ENCODE data around the gene TAF1B. TPM values are rescaled to one million over a fixed set of nuclear protein-coding genes. Genes with fewer than 3 reads are reported as not detected.

Gene TAF1B
- total and polyA plus RNA-seq, 7 donors = 2.7 to 7.6 (median 5.7) TPM

DNA sequence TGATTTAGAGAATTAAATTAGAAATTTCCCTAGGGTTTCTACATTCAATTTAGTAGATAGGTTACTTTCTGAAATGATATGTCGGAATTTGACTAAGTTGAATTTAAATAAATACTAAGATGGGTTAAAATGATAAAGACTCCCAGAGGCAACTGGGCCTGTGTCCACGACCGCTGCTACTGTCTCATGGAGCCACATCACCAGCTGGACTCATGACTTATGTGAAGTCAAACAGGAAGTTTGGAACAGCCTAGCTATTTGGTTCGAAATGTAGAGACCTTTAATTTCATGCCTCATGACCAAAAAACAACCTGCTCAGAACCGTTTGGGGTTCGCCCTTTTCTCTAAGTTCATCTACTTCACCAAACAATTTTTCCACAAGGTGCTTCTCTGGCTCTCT, 130.4 kb downstream of the TAF1B start:
- ATAC-seq (no peak), DNase-seq (no peak)
- no peaks in the 10 kb centered on the region for H3K27me3 ChIP-seq (ENCODE audit: insufficient read depth in 3 of 3, low read length in 2 of 3)
- H3K4me3 ChIP-seq = no peak overlapping the region
- H3K4me1 ChIP-seq = peaks cover 12% of the 10 kb centered on the region
- no peaks in the 10 kb centered on the region for H3K9me3 ChIP-seq
- 77 to 86% (median 85%) methylated on average over 6 of the region's 6 CpGs for WGBS, 3 donors
- no peak overlapping the region for H3K27ac ChIP-seq
- intact Hi-C loops (cut with DNase I) = no loop called here
- no peaks in the 10 kb centered on the region for H3K36me3 ChIP-seq (ENCODE audit: insufficient read depth in 1 of 2, low read depth in 1 of 2)
- TF ChIP-seq, protein P1, sequence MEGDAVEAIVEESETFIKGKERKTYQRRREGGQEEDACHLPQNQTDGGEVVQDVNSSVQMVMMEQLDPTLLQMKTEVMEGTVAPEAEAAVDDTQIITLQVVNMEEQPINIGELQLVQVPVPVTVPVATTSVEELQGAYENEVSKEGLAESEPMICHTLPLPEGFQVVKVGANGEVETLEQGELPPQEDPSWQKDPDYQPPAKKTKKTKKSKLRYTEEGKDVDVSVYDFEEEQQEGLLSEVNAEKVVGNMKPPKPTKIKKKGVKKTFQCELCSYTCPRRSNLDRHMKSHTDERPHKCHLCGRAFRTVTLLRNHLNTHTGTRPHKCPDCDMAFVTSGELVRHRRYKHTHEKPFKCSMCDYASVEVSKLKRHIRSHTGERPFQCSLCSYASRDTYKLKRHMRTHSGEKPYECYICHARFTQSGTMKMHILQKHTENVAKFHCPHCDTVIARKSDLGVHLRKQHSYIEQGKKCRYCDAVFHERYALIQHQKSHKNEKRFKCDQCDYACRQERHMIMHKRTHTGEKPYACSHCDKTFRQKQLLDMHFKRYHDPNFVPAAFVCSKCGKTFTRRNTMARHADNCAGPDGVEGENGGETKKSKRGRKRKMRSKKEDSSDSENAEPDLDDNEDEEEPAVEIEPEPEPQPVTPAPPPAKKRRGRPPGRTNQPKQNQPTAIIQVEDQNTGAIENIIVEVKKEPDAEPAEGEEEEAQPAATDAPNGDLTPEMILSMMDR (IDR thresholded peaks at IDR 0.05) = no peak

- Histone ChIP-seq H3K27ac (no peak overlapping the region), H3K9me3 (no peaks in the 10 kb centered on the region), H3K36me3 (ENCODE audit: insufficient read depth in 1 of 2, low read depth in 1 of 2) (no peaks in the 10 kb centered on the region), H3K4me1 (peaks cover 12% of the 10 kb centered on the region), H3K27me3 (ENCODE audit: insufficient read depth in 3 of 3, low read length in 2 of 3) (no peaks in the 10 kb centered on the region), H3K4me3 (no peak overlapping the region)
- DNase-seq = no peak
- 93 to 96% (median 96%) methylated on average over 4 of the region's 4 CpGs for WGBS, 3 donors
- intact Hi-C loops (cut with DNase I) = no loop called here
- no peak for ATAC-seq
- TF ChIP-seq, protein P1 (IDR thresholded peaks at IDR 0.05) = no peak
These were observed 131.1 kb downstream of the TAF1B start for GRCh38 chr2:9974343-9974742.

DNA sequence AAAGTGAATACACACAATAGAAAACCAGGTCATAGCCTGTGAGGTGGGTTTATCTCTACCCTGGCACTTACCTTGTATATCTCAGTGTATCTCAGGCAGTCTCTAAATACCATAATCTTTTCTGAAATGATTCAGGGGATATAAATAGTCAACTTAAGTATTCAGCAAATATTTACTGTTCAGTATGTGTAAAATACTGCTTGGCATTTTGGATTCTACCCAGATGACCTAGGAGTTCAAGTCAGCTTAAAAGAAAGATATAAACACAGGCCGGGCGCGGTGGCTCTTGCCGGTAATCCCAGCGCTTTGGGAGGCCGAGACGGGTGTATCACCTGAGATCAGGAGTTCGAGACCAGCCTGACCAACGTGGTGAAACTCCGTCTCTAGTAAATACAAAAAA, 132.1 kb downstream of the TAF1B start:
- Histone ChIP-seq H3K9me3 (no peaks in the 10 kb centered on the region), H3K4me1 (peaks cover 12% of the 10 kb centered on the region), H3K27ac (no peak overlapping the region), H3K36me3 (ENCODE audit: insufficient read depth in 1 of 2, low read depth in 1 of 2) (no peaks in the 10 kb centered on the region), H3K27me3 (ENCODE audit: insufficient read depth in 3 of 3, low read length in 2 of 3) (no peaks in the 10 kb centered on the region), H3K4me3 (no peak overlapping the region)
- intact Hi-C loops (cut with DNase I) = no loop called here
- ATAC-seq (peak in 1 of 4 donors; percentile 25), DNase-seq (no peak)
- WGBS, 3 donors = 93 to 94% (median 93%) methylated on average over 10 of the region's 10 CpGs
- TF ChIP-seq, protein P1 (IDR thresholded peaks at IDR 0.05) = no peak

- Histone ChIP-seq H3K36me3 (ENCODE audit: insufficient read depth in 1 of 2, low read depth in 1 of 2) (no peaks in the 10 kb centered on the region), H3K27me3 (ENCODE audit: insufficient read depth in 3 of 3, low read length in 2 of 3) (no peaks in the 10 kb centered on the region), H3K4me3 (no peak overlapping the region), H3K9me3 (no peaks in the 10 kb centered on the region), H3K27ac (peak overlapping the region; percentile 27), H3K4me1 (peaks cover 12% of the 10 kb centered on the region)
- WGBS, 3 donors = 44 to 50% (median 47%) methylated on average over 9 of the region's 9 CpGs
- TF ChIP-seq, protein P1 (IDR thresholded peaks at IDR 0.05) = no peak
- intact Hi-C loops (cut with DNase I) = no loop called here
- DNase-seq (peak in 1 of 2 donors; percentile 41), ATAC-seq (peak; percentile 93 to 96 (median 94))
These were observed 132.7 kb downstream of the TAF1B start for GRCh38 chr2:9975805-9976447.

GRCh38 chr2:9979977-9980376, 136.7 kb downstream of the TAF1B start:
- intact Hi-C loops (cut with DNase I) = loop anchor here in 1 of 2 donors (10.0 kb wide), 1 partner anchor 455 kb away; no protein-coding TSS in a partner anchor
- no peaks in the 10 kb centered on the region for H3K9me3 ChIP-seq
- 79 to 90% (median 88%) methylated on average over 6 of the region's 6 CpGs for WGBS, 3 donors
- no peak overlapping the region for H3K27ac ChIP-seq
- no peak for DNase-seq
- H3K4me1 ChIP-seq = peaks cover 30% of the 10 kb centered on the region
- H3K36me3 ChIP-seq (ENCODE audit: insufficient read depth in 1 of 2, low read depth in 1 of 2) = no peaks in the 10 kb centered on the region
- TF ChIP-seq, protein P1 (IDR thresholded peaks at IDR 0.05) = no peak
- no peaks in the 10 kb centered on the region for H3K27me3 ChIP-seq (ENCODE audit: insufficient read depth in 3 of 3, low read length in 2 of 3)
- H3K4me3 ChIP-seq = no peak overlapping the region
- no peak for ATAC-seq
